ENCODE data around the gene OSCP1.
"Not testable (repeated sequence)": the region's sequence is repeated elsewhere in the genome, so short reads cannot be mapped to it uniquely, and the experiment has no call there.

Gene OSCP1

GRCh38 chr1:36450270-36450918 is at the start of gene OSCP1:
Gene OSCP1 (minus strand): TSS chr1:36450451. CDS start chr1:36450369, 82 bp downstream.
- DNase-seq (ENCODE audit: low read depth): peak; percentile 95

GRCh38 chr1:36497207-36497606 is 47.0 kb upstream of the OSCP1 start:
- DNase-seq (ENCODE audit: low read depth): no peak

DNA sequence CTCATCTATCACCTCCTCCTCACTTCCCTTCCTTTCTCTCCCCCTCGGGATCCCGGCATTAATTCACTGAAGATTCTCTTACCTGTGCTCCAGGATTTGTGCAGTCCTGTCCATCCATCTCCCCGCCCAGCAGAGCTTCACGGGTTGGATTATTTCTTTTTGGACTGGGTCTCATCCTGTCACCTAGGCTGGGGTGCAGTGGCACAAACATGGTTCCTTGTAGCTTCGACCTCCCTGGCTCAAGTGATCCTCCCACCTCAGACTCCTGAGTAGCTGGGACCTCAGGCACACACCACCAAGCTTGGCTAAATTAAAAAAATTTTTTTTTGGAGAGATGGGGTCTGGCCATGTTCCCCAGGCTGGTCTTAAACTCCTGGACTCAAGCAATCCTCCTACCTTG is 44.7 kb upstream of the OSCP1 start:
- DNase-seq (ENCODE audit: low read depth): no peak

DNA sequence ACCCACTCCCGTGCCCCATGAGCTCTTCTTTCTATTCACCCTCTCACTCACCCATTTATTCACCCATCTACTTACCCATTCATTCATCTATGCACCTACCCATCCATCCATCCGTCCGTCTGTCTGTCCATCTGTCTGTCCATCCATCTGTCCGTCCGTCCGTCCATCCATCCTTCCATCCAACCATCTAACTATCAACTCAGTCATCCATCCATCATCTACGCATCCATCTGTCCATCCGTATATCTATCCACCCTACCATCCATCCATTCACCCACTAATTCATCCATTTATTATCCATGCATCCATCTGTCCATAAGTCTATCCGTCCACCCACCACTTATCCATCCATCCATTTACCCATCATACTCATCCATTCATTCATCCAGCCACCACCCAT is 43.3 kb upstream of the OSCP1 start:
- DNase-seq (ENCODE audit: low read depth): no peak

- DNase-seq (ENCODE audit: low read depth): no peak
These were observed 42.2 kb upstream of the OSCP1 start for GRCh38 chr1:36492491-36492890.

- DNase-seq (ENCODE audit: low read depth): not testable (repeated sequence)
These were observed 39.2 kb upstream of the OSCP1 start for GRCh38 chr1:36489258-36490051.

GRCh38 chr1:36487906-36488305 is 37.7 kb upstream of the OSCP1 start:
- DNase-seq (ENCODE audit: low read depth): no peak

DNA sequence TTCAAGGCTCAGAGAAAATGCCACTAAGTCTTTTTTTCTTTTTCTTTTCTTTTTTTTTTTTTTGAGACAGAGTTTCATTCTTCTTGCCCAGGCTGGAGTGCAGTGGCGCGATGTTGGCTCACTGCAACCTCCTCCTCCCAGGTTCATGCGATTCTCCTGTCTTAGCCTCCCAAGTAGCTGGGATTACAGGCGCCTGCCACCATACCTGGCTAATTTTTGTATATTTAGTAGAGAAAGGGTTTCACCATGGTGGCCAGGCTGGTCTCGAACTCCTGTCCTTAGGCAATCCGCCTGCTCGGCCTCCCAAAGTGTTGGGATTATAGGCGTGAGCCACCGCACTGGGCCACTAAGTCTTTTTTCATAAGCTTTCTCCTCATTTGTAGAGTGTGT is 37.1 kb upstream of the OSCP1 start:
- not testable (repeated sequence) for DNase-seq (ENCODE audit: low read depth)

DNA sequence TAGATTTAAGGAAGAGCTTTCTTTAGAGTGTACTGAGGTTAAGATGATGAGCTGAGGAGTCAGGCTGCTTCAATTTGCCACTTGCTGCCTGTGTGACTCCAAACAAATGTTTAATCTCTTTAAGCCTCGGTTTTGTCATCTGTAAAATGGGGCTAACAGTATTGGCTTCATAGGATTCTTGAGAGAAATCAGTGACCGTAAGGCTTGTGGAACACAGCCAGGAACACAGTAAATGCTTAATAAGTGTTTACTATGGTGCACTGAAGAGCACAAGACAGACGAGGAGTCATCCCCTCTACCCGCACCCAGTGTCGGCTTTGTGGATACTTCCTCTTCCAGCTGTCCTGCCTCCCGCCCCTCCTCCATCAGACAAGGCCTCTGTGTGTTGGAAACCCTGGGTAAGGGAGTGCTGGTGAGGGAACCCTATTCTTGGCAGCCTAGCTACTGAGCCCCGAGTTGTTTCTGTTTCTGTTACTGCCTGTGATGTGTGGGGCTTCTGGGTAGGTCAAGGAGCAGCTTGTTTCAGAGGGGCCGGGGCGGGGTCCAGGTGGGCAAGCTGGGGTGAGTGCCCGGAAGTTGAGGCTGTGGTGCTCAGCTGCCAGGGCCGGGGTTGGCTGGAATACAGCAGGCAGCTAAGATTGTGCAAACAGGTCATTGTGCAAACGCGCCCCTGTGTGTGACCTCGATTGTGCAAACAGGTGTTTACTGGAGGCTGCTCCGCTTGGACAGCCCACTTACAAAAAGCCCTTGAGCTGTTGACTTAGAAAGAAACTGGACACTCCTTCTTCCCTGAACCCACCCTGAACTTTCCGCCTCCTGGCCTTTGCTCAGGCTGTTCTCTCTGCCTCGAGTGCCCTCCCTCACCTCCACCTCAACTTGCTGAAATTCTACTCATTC is 36.4 kb upstream of the OSCP1 start:
- no peak for DNase-seq (ENCODE audit: low read depth)

DNA sequence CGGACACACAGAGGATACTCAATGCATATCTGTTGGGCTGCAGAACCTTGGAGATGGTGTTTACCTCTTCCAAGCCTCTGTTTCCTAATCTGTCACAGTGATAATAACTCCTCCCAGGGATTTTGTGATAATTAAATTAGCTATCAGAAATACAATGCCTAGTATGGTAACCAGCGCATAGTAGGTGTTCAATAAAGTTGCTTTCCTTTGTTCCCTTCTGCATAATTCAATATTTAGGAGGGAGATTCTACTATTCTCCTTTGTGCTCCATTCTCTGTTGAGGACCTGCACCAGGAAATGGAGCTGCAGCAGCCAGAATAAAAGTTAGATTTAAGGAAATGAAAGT is 35.8 kb upstream of the OSCP1 start:
- no peak for DNase-seq (ENCODE audit: low read depth)

- DNase-seq (ENCODE audit: low read depth): no peak
These were observed 33.8 kb upstream of the OSCP1 start for GRCh38 chr1:36484099-36484498.

- no peak for DNase-seq (ENCODE audit: low read depth)
These were observed 32.6 kb upstream of the OSCP1 start, which contains the start of gene CSF3R for GRCh38 chr1:36482724-36483388. Gene CSF3R (minus strand): TSS chr1:36482913. CDS start chr1:36479496, 3,417 bp downstream.

GRCh38 chr1:36481771-36482723 is 31.8 kb upstream of the OSCP1 start:
- DNase-seq (ENCODE audit: low read depth): no peak

- DNase-seq (ENCODE audit: low read depth): no peak
These were observed 30.8 kb upstream of the OSCP1 start for GRCh38 chr1:36481091-36481490.

DNA sequence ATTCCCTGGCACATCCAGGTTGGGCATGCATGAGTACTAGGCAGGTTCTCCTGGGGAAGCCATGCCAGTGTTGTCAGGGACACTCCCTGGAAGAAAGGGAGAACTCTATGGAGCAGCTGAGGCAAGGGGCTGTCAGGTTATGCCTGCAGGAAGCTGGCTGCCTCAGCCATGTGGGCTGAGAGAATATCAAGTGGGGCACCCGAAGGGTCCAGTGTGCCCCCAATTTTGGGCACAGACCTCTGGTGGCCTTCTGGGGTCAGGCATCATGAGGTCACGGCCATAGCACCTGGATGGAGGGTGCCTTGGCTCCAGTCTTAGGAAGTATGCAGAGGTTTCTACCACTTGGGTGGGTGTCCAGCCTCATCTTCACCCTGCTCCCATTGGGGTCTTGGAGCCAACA is 29.9 kb upstream of the OSCP1 start:
- no peak for DNase-seq (ENCODE audit: low read depth)

DNA sequence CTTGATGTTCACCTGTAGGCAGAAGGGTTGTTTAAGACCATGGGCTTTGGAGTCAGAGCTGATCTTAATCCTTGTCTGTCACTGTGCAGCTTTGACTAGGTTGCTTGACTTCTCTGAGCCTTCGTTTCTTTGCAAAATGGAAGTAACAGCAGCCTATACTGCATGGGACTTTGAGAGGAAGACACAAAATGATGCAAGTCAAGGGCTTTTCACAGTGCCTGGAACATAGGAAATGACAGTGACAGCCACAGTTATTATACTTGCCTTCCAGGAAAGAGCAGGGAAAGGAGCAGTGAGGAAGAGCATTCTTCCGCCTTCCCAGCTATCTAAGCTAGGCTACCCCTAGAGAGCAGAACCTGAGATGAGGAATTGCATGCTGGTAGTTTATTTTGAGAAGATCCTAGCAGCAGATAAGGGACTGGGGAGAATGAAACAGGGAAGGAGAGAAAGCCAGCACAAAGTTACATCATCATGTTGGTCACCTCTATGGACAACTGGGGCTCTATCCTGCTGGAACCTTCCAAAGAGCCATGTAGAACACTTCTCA is 29.3 kb upstream of the OSCP1 start:
- no peak for DNase-seq (ENCODE audit: low read depth)

- DNase-seq (ENCODE audit: low read depth): not testable (repeated sequence)
These were observed 27.4 kb upstream of the OSCP1 start for GRCh38 chr1:36477615-36478014.

- DNase-seq (ENCODE audit: low read depth): no peak
These were observed 26.7 kb upstream of the OSCP1 start for GRCh38 chr1:36476945-36477344.

DNA sequence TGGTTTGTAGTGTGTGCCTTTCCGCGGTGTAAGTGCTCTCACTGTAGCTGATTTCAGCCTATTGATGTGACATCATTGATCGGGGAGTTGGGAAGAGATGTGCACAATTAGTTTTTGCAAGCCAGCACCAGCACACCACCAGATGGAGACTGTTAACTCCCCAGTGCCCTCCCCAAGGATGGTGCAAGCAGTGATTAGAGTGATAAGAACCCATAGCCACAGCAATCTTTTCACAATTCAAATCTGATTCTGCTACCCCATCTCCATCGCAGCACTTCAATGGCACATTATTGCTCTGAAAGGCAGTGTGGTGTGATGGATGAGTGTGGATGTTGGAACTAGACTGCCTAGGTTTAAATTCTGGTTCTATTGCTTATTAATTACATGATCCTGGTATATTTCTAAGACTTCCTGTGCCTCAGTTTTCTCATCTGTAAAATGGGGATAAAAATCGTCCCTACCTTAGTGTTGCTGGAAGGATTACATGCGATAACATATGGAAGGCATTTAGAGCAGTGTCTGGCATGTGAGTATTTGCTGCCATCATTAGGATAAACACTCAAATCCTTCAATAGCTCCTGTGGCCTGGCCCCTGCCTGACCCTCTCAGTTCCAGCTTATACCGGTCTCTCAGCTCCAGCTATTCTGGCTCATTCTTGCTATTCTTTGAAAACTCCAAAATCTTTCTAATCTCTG is 25.8 kb upstream of the OSCP1 start:
- no peak for DNase-seq (ENCODE audit: low read depth)

GRCh38 chr1:36475341-36475740 is 25.1 kb upstream of the OSCP1 start:
- DNase-seq (ENCODE audit: low read depth): no peak

Data from stromal cell of bone marrow (primary cell).